T-helper 2 cell treated with Interferon-gamma antibody and Interleukin-4, amounts not matched to agents 100 ng/mL and 5 ng/mL, for 36 hours (primary cell): ENCODE measurements around the gene TMEM242. TPM values are rescaled to one million over a fixed set of nuclear protein-coding genes. Genes with fewer than 3 reads are reported as not detected.
"Not testable (repeated sequence)": the region's sequence is repeated elsewhere in the genome, so short reads cannot be mapped to it uniquely, and the experiment has no call there.

ENCODE experiments used
- intact Hi-C: fragments of 100-400 bp; cut with micrococcal nuclease; formaldehyde crosslinking; loops from one replicate; pipeline ENCODE4 v1.15.1; 2023
- total RNA-seq: library from RNA; stranded (reverse); gene quantifications from 2 replicates; pipeline ENCODE4 v1.2.3, GENCODE V29; 2022

The TMEM242 gene
- total RNA-seq, 1 donor from 2014 or later: 10.6 TPM

GRCh38 chr6:157325069-157325805 lies 1.9 kb upstream of the TMEM242 start:
- intact Hi-C loops: loop anchor here (10.0 kb wide), 1 partner anchor 560 kb away; no protein-coding TSS in a partner anchor

GRCh38 chr6:157323966-157324300 lies 614 bp upstream of the TMEM242 start:
- intact Hi-C loops: loop anchor here (1.0 to 10.0 kb wide), 7 partner anchors 43 to 658 kb away; partner anchors contain the start of gene SYNJ2

GRCh38 chr6:157322792-157323254 lies 496 bp downstream of the TMEM242 start:
- intact Hi-C loops: loop anchor here (1.0 to 10.0 kb wide), 7 partner anchors 44 to 659 kb away; partner anchors contain the start of gene SYNJ2

GRCh38 chr6:157316871-157317814 lies 6.2 kb downstream of the TMEM242 start:
- intact Hi-C loops: no loop called here

GRCh38 chr6:157314705-157315321 lies 8.5 kb downstream of the TMEM242 start:
- intact Hi-C loops: loop anchor here (1.0 to 2.0 kb wide), 4 partner anchors 20 to 352 kb away; partner anchors contain the start of gene ZDHHC14

- intact Hi-C loops: loop anchor here (1.0 to 2.0 kb wide), 4 partner anchors 21 to 354 kb away; partner anchors contain the start of gene ZDHHC14
These were observed 9.5 kb downstream of the TMEM242 start for GRCh38 chr6:157313531-157314467.

- intact Hi-C loops: no loop called here
These were observed 10.6 kb downstream of the TMEM242 start for GRCh38 chr6:157312757-157313156.

- intact Hi-C loops: not testable (repeated sequence)
These were observed 12.6 kb downstream of the TMEM242 start for GRCh38 chr6:157310693-157311092.

GRCh38 chr6:157307661-157308060 lies 15.7 kb downstream of the TMEM242 start:
- intact Hi-C loops: no loop called here

GRCh38 chr6:157305670-157306653 lies 17.4 kb downstream of the TMEM242 start:
- intact Hi-C loops: no loop called here

- intact Hi-C loops: no loop called here
These were observed 18.2 kb downstream of the TMEM242 start for GRCh38 chr6:157304899-157305663.

- intact Hi-C loops: no loop called here
These were observed 20.6 kb downstream of the TMEM242 start for GRCh38 chr6:157302736-157303135.

- intact Hi-C loops: no loop called here
These were observed 22.9 kb downstream of the TMEM242 start for GRCh38 chr6:157300436-157300835.

GRCh38 chr6:157300006-157300405 lies 23.3 kb downstream of the TMEM242 start:
- intact Hi-C loops: no loop called here

GRCh38 chr6:157298216-157298724 lies 25.0 kb downstream of the TMEM242 start:
- intact Hi-C loops: no loop called here

GRCh38 chr6:157294654-157295053 lies 28.7 kb downstream of the TMEM242 start:
- intact Hi-C loops: no loop called here

- intact Hi-C loops: no loop called here
These were observed 29.5 kb downstream of the TMEM242 start for GRCh38 chr6:157293780-157294179.

GRCh38 chr6:157292202-157292601 lies 31.1 kb downstream of the TMEM242 start:
- intact Hi-C loops: no loop called here
